HepG2 (cell line): ENCODE measurements around the gene ITPRIPL1. TPM values are rescaled to one million over a fixed set of nuclear protein-coding genes. Genes with fewer than 3 reads are reported as not detected.

Experiments used
- ATAC-seq: fragments of 200-7000 bp; cut with Tn5 transposase; 3 replicates; pipeline ENCODE4 v1.9.1; 2020; ENCODE audit warnings: mild to moderate bottlenecking, moderate library complexity
- BruUV-seq: library from RNA; stranded (reverse); fragments of 400-500 nt; replicated peaks from 2 replicates; lab custom pipeline; 2021; lab: Mats Ljungman, UMichigan
- CTCF ChIA-PET: fragments of 300-600 bp; formaldehyde crosslinking; extraction: SDS; loops from one replicate; lab custom pipeline; 2021; ENCODE audit warnings: low total read pairs, inconsistent platforms, low intra/inter-chr PET ratio; lab: Yijun Ruan, JAX
- POLR2A ChIA-PET: fragments of 350-600 bp; sonication (Branson Sonifier 250); formaldehyde crosslinking; loops from one replicate; lab custom pipeline; 2020; ENCODE audit warnings: antibody characterized with exemption, inconsistent platforms; lab: Yijun Ruan, JAX
- DNase-seq: peaks from one replicate; pipeline ENCODE4 v3.0.0-alpha.2; 2015; ENCODE audit warnings: low spot score
- FAIRE-seq: peaks from 3 replicates; lab custom pipeline; 2011; peaks lifted over from hg19 to GRCh38; lab: Jason Lieb, UNC
- H2AFZ ChIP-seq: one replicate; pipeline ENCODE4 v1.6.1; 2011; ENCODE audit warnings: low read length, inconsistent platforms
- H3K27ac ChIP-seq: fragments of 300-600 bp; 3 replicates; pipeline ENCODE4 v1.8.0; 2011; ENCODE audit warnings: mixed run types, mild to moderate bottlenecking, mixed read lengths, low read length, inconsistent platforms; ENCODE audit not compliant: insufficient read depth; ENCODE audit errors: extremely low read length
- H3K27me3 ChIP-seq, 2 experiments: fragments of 200-600 bp in 1 of 2; 2 replicates in 1 of 2; 3 replicates in 1 of 2; pipeline versions ENCODE4 v1.6.0 to v1.8.0; 2011; ENCODE audit warnings: low read length in 2 of 2, mild to moderate bottlenecking in 2 of 2, moderate library complexity in 2 of 2, inconsistent platforms in 1 of 2; ENCODE audit not compliant: insufficient read depth in 2 of 2, control insufficient read depth in 1 of 2
- H3K36me3 ChIP-seq, 2 experiments: fragments of 200-600 bp in 1 of 2; replicated peaks in 1 of 2; 2 replicates in 1 of 2; 3 replicates in 1 of 2; pipeline versions ENCODE4 v1.5.1 to v1.8.0; 2011; ENCODE audit warnings: low read length in 2 of 2, inconsistent platforms in 1 of 2; ENCODE audit not compliant: insufficient read depth in 2 of 2, control insufficient read depth in 1 of 2
- H3K4me1 ChIP-seq: 2 replicates; pipeline ENCODE4 v1.5.1; 2012; ENCODE audit warnings: low read length, inconsistent platforms; ENCODE audit not compliant: insufficient read depth
- H3K4me2 ChIP-seq: 2 replicates; pipeline ENCODE4 v1.6.0; 2011; ENCODE audit warnings: low read depth, low read length, inconsistent platforms
- H3K4me3 ChIP-seq, 3 experiments: fragments of 200-600 bp in 1 of 3; sonication (generic), shearing (Covaris generic) in 1 of 3; replicated peaks in 1 of 3; 2 replicates each; pipeline ENCODE4 v1.5.1; 2011 to 2016; ENCODE audit warnings: low read length in 3 of 3, inconsistent platforms in 2 of 3, low read depth in 2 of 3, mild to moderate bottlenecking in 2 of 3, control low read depth in 1 of 3, mixed read lengths in 1 of 3; ENCODE audit not compliant: insufficient read depth in 1 of 3
- H3K79me2 ChIP-seq: one replicate; pipeline ENCODE4 v1.6.1; 2011; ENCODE audit warnings: low read length, inconsistent platforms; ENCODE audit not compliant: insufficient read depth
- H3K9ac ChIP-seq: 2 replicates; pipeline ENCODE4 v1.6.0; 2011; ENCODE audit warnings: mild to moderate bottlenecking, low read depth, low read length, inconsistent platforms; ENCODE audit not compliant: insufficient read depth
- H3K9me3 ChIP-seq: 2 replicates; pipeline ENCODE4 v1.5.1; 2012; ENCODE audit warnings: mild to moderate bottlenecking, low read length
- H4K20me1 ChIP-seq: 2 replicates; pipeline ENCODE4 v1.6.0; 2011; ENCODE audit warnings: inconsistent platforms, mild to moderate bottlenecking, low read length, moderate library complexity; ENCODE audit not compliant: insufficient read depth
- ATAD3A ChIP-seq: sonication (generic); formaldehyde crosslinking; IDR thresholded peaks from 2 replicates; pipeline ENCODE4 v1.4.0; 2020; ENCODE audit warnings: missing genetic modification reagents
- ERF ChIP-seq: IDR thresholded peaks from 2 replicates; pipeline ENCODE4 v1.6.1; 2018; ENCODE audit warnings: missing biosample characterization, missing genetic modification reagents
- HNF4A ChIP-seq: sonication (generic); formaldehyde crosslinking; IDR thresholded peaks from 2 replicates; pipeline ENCODE4 v1.4.0; 2020; ENCODE audit warnings: missing genetic modification reagents
- PHF21A ChIP-seq: sonication (generic); formaldehyde crosslinking; IDR thresholded peaks from 2 replicates; pipeline ENCODE4 v1.5.0; 2020; ENCODE audit warnings: mild to moderate bottlenecking, missing genetic modification reagents
- PPARG ChIP-seq: conservative IDR thresholded peaks from 2 replicates; pipeline ENCODE4 v1.6.1; 2016; ENCODE audit warnings: missing biosample characterization, missing genetic modification reagents
- RAD51 ChIP-seq: fragments of 450-650 bp; IDR thresholded peaks from 2 replicates; pipeline ENCODE4 v1.6.1; 2016; ENCODE audit warnings: borderline replicate concordance
- SRF ChIP-seq: IDR thresholded peaks from 2 replicates; pipeline ENCODE4 v1.6.1; 2011; ENCODE audit warnings: mild to moderate bottlenecking, low read depth, low read length, moderate library complexity
- TMF1 ChIP-seq: sonication (generic); formaldehyde crosslinking; IDR thresholded peaks from 2 replicates; pipeline ENCODE4 v1.8.1; 2022; ENCODE audit warnings: low read depth, missing genetic modification reagents
- ZFY ChIP-seq: sonication (generic); formaldehyde crosslinking; IDR thresholded peaks from 2 replicates; pipeline ENCODE4 v1.4.0; 2020; ENCODE audit warnings: missing genetic modification reagents
- ZNF331 ChIP-seq: sonication (generic); formaldehyde crosslinking; IDR thresholded peaks from 2 replicates; pipeline ENCODE4 v1.4.0; 2020; ENCODE audit warnings: missing genetic modification reagents
- ZNF367 ChIP-seq: sonication (generic); formaldehyde crosslinking; IDR thresholded peaks from 2 replicates; pipeline ENCODE4 v1.4.0; 2020; ENCODE audit warnings: missing genetic modification reagents, borderline replicate concordance
- ZNF430 ChIP-seq: sonication (generic); formaldehyde crosslinking; IDR thresholded peaks from 2 replicates; pipeline ENCODE4 v1.9.0; 2021; ENCODE audit warnings: mild to moderate bottlenecking, missing genetic modification reagents
- ZNF556 ChIP-seq: sonication (generic); formaldehyde crosslinking; IDR thresholded peaks from 2 replicates; pipeline ENCODE4 v1.4.0; 2020; ENCODE audit warnings: mild to moderate bottlenecking, missing genetic modification reagents, borderline replicate concordance
- ZNF713 ChIP-seq: sonication (generic); formaldehyde crosslinking; IDR thresholded peaks from 2 replicates; pipeline ENCODE4 v1.4.0; 2020; ENCODE audit warnings: mild to moderate bottlenecking, missing genetic modification reagents
- WGBS: methylation state at CpG from one replicate; pipeline ENCODE4 v1.1.6; 2017; ENCODE audit warnings: low lambda C conversion rate; 5-methylcytosine and 5-hydroxymethylcytosine counted together
- in situ Hi-C: cut with HindIII; loops from 2 replicates; pipeline ENCODE4 v1.10.0; 2017; ENCODE audit warnings: low pct_unique_long_range_greater_than_20kb; ENCODE audit not compliant: extremely low pct_ligation_motif_present
- intact Hi-C: fragments of 100-400 bp; cut with micrococcal nuclease; formaldehyde crosslinking; loops from one replicate; pipeline ENCODE4 v1.10.0; 2022; ENCODE audit not compliant: unreplicated experiment
- polyA plus RNA-seq, 8 experiments: library from polyadenylated mRNA; depleted of rRNA in 3 of 8; stranded (reverse) in 7 of 8; unstranded in 1 of 8; fragments of >200 nt; fragmentation: Illumina TruSeq in 4 of 8; extraction: Trizol in 4 of 8; gene quantifications; 2 replicates each; pipeline versions ENCODE4 v1.2.1 to v1.2.3, GENCODE V29; 2011 to 2016; ENCODE audit warnings: low read depth in 4 of 8, missing spikeins in 1 of 8, mixed read lengths in 1 of 8; ENCODE audit not compliant: insufficient read depth in 1 of 8
- total RNA-seq, 5 experiments: library from RNA; depleted of rRNA; stranded (reverse); fragments of >200 nt; fragmentation: Illumina TruSeq; extraction: Trizol; gene quantifications; 2 replicates each; pipeline ENCODE4 v1.2.3, GENCODE V29; 2016; ENCODE audit warnings: low read depth in 1 of 5
- TF ChIP-seq, protein P1 (sequence below): IDR thresholded peaks from 2 replicates; pipeline ENCODE4 v1.6.1; 2018; ENCODE audit warnings: missing genetic modification reagents
- TF ChIP-seq, protein P2 (sequence below): sonication (generic); formaldehyde crosslinking; conservative IDR thresholded peaks from 2 replicates; pipeline ENCODE4 v1.8.0; 2022; ENCODE audit warnings: missing genetic modification reagents
- TF ChIP-seq, protein P3 (sequence below): IDR thresholded peaks from 2 replicates; pipeline ENCODE4 v1.6.1; 2016; ENCODE audit warnings: missing compliant biosample characterization, missing genetic modification reagents, borderline replicate concordance

Gene ITPRIPL1
- total and polyA plus RNA-seq, 2 of the 13 experiments (the other 11 are each of a cell fraction or from before 2014, with no cell fraction given), result 4.3 to 11.7 TPM

DNA sequence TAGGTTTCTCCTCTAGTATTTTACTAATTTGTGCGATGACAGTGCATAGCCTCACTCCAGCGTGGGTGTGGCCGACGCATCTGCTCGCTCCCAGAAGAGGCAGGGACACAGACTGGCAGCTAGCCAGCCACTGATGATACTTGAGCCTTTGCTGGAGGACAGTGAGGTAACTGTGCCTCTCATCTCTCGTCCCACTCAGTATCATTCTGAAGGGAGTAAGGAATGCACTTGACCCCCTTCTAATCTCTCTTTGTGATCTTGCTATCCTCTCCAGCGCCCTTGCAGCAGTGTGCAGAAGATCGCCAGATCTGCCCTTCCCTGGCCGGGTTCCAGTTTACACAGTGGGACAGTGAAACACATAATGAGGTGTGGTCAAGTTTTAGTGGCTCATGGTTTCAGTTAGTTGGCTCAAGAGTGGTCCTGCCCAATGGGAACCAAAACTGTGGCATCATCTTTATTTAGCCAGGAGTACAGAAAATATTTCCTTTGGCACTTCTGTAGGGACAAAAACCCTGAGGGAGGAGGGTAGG, 28.0 kb downstream of the ITPRIPL1 start:
- ATAC-seq, result no peak
- ChIA-PET CTCF (no interaction called here), POLR2A (no interaction called here)
- no peak overlapping the region for H3K4me3 ChIP-seq
- H3K79me2 ChIP-seq, result no peaks in the 10 kb centered on the region
- 95% methylated on average over 9 of the region's 9 CpGs for WGBS
- FAIRE-seq, result no peak
- TF ChIP-seq SRF, result no peak
- H4K20me1 ChIP-seq, result no peaks in the 10 kb centered on the region
- no peak overlapping the region for H3K4me2 ChIP-seq
- H3K27ac ChIP-seq, result no peak overlapping the region
- no peak for DNase-seq
- H3K4me1 ChIP-seq, result no peaks in the 10 kb centered on the region
- H3K9ac ChIP-seq, result no peak overlapping the region
- H3K36me3 ChIP-seq, result peaks cover 39 to 82% of the 10 kb centered on the region in 2 experiments
- H2AFZ ChIP-seq, result no peak overlapping the region
- no peaks in the 10 kb centered on the region for H3K9me3 ChIP-seq
- BruUV-seq, result no TSS peak
- in situ Hi-C loops, result no loop called here
- intact Hi-C loops, result no loop called here
- no peaks in the 10 kb centered on the region for H3K27me3 ChIP-seq

DNA sequence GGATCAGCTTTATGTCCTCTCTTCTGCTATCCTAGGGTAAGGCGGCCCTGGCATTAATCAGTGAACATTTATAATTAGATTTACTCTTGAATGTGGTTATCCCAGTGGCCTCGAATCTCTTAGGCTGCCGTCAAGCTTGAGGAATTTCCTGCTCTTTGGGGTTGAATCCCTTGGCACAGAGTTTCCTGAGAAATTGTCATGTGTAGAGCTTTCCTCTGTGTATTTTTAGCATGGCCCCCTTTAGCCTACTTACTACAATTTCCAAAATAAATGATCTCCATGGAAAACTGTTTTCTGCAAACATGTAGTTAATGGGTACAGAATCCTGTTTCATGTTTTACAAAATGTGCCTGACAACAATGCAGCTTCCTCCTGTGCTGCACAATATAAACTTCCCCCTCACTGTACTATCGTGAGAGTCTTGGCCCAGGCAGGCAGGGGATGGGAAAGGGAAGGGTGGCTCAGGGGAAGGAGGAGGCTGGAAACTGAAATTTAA, 28.5 kb downstream of the ITPRIPL1 start:
- H3K9me3 ChIP-seq, result no peaks in the 10 kb centered on the region
- no peak overlapping the region for H2AFZ ChIP-seq
- CTCF ChIA-PET, result no interaction called here
- intact Hi-C loops, result no loop called here
- no peak overlapping the region for H3K27ac ChIP-seq
- no peak for DNase-seq
- WGBS, result 99% methylated on average over 4 of the region's 4 CpGs
- peaks cover 39 to 81% of the 10 kb centered on the region in 2 experiments for H3K36me3 ChIP-seq
- no peaks in the 10 kb centered on the region for H3K79me2 ChIP-seq
- no peak overlapping the region for H3K4me2 ChIP-seq
- no peak for ATAC-seq
- H3K9ac ChIP-seq, result no peak overlapping the region
- POLR2A ChIA-PET, result no interaction called here
- no peak overlapping the region for H3K4me3 ChIP-seq
- in situ Hi-C loops, result no loop called here
- no peak for FAIRE-seq
- no peaks in the 10 kb centered on the region for H3K4me1 ChIP-seq
- no peaks in the 10 kb centered on the region for H3K27me3 ChIP-seq
- no TSS peak for BruUV-seq
- H4K20me1 ChIP-seq, result no peaks in the 10 kb centered on the region
- TF ChIP-seq PHF21A (CRISPR knock-in tag) (no peak), RAD51 (no peak), ZFY (CRISPR knock-in tag) (no peak), ATAD3A (CRISPR knock-in tag) (no peak), ZNF331 (CRISPR knock-in tag) (no peak), ZNF713 (CRISPR knock-in tag) (no peak), ZNF430 (no peak), ZNF556 (CRISPR knock-in tag) (no peak), HNF4A (CRISPR knock-in tag) (no peak), ERF (CRISPR knock-in tag) (no peak), PPARG (CRISPR knock-in tag) (no peak), TMF1 (CRISPR knock-in tag) (no peak), ZNF367 (CRISPR knock-in tag) (no peak)
- TF ChIP-seq, protein P1, sequence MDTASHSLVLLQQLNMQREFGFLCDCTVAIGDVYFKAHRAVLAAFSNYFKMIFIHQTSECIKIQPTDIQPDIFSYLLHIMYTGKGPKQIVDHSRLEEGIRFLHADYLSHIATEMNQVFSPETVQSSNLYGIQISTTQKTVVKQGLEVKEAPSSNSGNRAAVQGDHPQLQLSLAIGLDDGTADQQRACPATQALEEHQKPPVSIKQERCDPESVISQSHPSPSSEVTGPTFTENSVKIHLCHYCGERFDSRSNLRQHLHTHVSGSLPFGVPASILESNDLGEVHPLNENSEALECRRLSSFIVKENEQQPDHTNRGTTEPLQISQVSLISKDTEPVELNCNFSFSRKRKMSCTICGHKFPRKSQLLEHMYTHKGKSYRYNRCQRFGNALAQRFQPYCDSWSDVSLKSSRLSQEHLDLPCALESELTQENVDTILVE (CRISPR knock-in tag), result no peak
- TF ChIP-seq, protein P2, sequence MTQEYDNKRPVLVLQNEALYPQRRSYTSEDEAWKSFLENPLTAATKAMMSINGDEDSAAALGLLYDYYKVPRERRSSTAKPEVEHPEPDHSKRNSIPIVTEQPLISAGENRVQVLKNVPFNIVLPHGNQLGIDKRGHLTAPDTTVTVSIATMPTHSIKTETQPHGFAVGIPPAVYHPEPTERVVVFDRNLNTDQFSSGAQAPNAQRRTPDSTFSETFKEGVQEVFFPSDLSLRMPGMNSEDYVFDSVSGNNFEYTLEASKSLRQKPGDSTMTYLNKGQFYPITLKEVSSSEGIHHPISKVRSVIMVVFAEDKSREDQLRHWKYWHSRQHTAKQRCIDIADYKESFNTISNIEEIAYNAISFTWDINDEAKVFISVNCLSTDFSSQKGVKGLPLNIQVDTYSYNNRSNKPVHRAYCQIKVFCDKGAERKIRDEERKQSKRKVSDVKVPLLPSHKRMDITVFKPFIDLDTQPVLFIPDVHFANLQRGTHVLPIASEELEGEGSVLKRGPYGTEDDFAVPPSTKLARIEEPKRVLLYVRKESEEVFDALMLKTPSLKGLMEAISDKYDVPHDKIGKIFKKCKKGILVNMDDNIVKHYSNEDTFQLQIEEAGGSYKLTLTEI, result no peak
- TF ChIP-seq, protein P3, sequence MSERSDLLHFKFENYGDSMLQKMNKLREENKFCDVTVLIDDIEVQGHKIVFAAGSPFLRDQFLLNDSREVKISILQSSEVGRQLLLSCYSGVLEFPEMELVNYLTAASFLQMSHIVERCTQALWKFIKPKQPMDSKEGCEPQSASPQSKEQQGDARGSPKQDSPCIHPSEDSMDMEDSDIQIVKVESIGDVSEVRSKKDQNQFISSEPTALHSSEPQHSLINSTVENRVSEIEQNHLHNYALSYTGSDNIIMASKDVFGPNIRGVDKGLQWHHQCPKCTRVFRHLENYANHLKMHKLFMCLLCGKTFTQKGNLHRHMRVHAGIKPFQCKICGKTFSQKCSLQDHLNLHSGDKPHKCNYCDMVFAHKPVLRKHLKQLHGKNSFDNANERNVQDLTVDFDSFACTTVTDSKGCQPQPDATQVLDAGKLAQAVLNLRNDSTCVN (CRISPR knock-in tag), result no peak
